Measurements from ENCODE around the gene INTS13.
A peak's percentile ranks its signal among the peaks of the same experiment; 100 is the strongest.
"Not testable (repeated sequence)": the region's sequence is repeated elsewhere in the genome, so short reads cannot be mapped to it uniquely, and the experiment has no call there.

The INTS13 gene

DNA sequence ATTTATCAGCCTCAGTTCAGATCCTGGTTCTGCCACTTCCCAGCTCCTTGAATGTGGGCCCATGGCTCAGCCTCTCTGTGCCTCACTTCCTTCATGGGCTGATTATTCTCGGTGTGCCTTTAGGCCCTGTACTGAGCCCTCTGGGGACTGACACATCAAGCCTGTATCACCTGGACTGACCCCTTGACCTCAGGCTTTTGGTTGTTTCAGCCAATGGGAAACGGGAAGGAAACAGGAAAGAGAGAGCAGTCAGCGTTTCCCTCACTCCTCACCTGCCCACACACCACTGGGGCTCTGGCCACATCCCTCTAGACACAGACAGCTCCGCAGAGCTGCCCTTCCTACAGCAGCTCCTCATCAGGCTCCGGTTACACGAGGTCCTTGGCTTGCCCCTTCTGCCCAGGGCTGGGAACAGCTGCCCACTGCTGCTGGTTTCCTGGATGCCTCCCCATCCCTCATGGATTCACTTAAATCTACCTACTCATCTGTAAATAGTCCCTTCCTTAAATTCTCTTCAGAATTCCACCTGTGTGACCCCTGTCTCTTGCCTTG, 67.8 kb downstream of the INTS13 start:
- no peaks in the 10 kb centered on the region for H3K27me3 ChIP-seq
- DNase-seq = no peak
- peaks cover 7% of the 10 kb centered on the region for H3K4me1 ChIP-seq

DNA sequence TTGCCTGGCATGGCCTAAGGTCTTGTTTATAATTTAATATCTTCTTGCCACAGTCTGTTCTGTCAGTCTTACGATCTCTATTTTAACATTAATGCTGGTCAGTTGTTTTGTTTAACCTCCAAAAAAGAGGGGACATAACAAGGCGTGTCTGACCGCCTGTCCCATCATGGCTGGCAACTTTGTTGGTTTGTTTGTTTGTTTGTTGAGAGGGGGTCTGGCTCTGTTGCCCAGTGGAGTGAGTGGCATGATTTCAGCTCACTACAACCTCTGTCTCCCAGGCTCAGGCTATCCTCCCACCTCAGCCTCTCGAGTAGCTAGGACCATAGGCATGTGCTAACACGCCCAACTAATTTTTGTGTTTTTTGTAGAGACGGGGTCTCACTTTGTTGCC, 68.7 kb downstream of the INTS13 start:
- H3K4me3 ChIP-seq (ENCODE audit: low read depth, low read length) = no peak overlapping the region
- DNase-seq = no peak
- TF ChIP-seq, protein P1, sequence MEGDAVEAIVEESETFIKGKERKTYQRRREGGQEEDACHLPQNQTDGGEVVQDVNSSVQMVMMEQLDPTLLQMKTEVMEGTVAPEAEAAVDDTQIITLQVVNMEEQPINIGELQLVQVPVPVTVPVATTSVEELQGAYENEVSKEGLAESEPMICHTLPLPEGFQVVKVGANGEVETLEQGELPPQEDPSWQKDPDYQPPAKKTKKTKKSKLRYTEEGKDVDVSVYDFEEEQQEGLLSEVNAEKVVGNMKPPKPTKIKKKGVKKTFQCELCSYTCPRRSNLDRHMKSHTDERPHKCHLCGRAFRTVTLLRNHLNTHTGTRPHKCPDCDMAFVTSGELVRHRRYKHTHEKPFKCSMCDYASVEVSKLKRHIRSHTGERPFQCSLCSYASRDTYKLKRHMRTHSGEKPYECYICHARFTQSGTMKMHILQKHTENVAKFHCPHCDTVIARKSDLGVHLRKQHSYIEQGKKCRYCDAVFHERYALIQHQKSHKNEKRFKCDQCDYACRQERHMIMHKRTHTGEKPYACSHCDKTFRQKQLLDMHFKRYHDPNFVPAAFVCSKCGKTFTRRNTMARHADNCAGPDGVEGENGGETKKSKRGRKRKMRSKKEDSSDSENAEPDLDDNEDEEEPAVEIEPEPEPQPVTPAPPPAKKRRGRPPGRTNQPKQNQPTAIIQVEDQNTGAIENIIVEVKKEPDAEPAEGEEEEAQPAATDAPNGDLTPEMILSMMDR (IDR thresholded peaks at IDR 0.05; ENCODE audit: low read depth, low read length) = no peak
- H3K36me3 ChIP-seq = no peaks in the 10 kb centered on the region
- H3K27me3 ChIP-seq = no peaks in the 10 kb centered on the region
- H3K9me3 ChIP-seq = no peaks in the 10 kb centered on the region
- H3K4me1 ChIP-seq = peaks cover 7% of the 10 kb centered on the region

More for the DNA sequence above, 67.8 kb downstream of the INTS13 start:
- Histone ChIP-seq H3K36me3 (no peaks in the 10 kb centered on the region), H3K4me3 (ENCODE audit: low read depth, low read length) (no peak overlapping the region; the same call in 1 of the 2 replicates), H3K9me3 (no peaks in the 10 kb centered on the region)
- TF ChIP-seq, protein P1 (IDR thresholded peaks at IDR 0.05; ENCODE audit: low read depth, low read length) = no peak

DNA sequence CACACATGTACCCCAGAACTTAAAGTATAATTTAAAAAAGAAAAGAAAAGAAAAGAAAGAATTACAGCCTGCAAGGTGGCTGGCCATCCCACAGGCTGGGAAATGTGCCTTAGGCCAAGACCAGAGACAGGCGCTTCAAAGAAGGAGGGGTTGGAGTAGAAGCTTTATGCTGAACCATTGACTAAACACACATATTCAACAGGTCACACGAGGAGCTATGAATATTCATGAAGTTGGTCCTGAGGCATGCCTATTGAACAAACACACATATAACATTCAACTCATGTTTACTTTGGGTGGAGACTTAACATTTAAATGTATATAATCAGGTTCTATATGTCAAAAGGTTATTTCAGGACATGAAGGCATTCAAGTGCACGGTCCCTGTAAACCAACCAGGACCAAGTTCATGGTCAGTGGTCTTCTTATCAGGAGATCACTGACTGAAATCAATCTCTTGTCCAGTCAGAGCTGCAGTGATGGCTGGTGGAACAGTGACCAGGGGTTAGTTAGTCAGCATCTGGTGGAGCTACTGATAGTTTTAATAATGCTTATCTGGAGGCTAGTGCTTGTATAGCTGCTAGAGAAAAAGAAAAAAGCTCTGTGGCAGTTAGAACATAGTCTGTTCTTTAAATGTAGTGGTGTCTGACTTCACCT, 69.2 kb downstream of the INTS13 start:
- Histone ChIP-seq H3K4me1 (peaks cover 7% of the 10 kb centered on the region), H3K4me3 (ENCODE audit: low read depth, low read length) (no peak overlapping the region), H3K36me3 (no peaks in the 10 kb centered on the region), H3K27me3 (no peaks in the 10 kb centered on the region), H3K9me3 (no peaks in the 10 kb centered on the region)
- no peak for DNase-seq
- TF ChIP-seq, protein P1 (IDR thresholded peaks at IDR 0.05; ENCODE audit: low read depth, low read length) = no peak

DNA sequence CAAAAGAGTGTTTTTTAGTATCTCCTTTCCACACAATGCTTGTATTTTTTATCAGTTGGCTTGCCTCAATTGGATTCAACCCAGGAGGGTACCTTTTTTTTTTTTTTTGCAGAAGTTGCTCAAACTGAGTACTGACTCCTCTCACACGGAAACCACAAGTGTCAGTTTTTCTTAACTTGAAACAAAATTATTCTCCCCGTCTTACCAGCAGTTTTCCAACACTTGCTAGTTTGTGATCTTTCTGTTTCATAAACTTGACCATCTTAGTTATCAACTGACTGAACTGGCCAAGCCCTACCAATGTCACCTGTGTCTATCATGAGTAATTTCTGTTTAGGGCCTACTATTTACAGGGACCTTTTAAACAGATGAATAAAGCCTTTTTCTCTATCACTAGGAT, 70.7 kb downstream of the INTS13 start:
- no peak for DNase-seq
- TF ChIP-seq, protein P1 (IDR thresholded peaks at IDR 0.05; ENCODE audit: low read depth, low read length) = no peak
- H3K4me1 ChIP-seq = peaks cover 7% of the 10 kb centered on the region
- no peaks in the 10 kb centered on the region for H3K36me3 ChIP-seq
- H3K9me3 ChIP-seq = no peaks in the 10 kb centered on the region
- H3K4me3 ChIP-seq (ENCODE audit: low read depth, low read length) = no peak overlapping the region
- no peaks in the 10 kb centered on the region for H3K27me3 ChIP-seq

DNA sequence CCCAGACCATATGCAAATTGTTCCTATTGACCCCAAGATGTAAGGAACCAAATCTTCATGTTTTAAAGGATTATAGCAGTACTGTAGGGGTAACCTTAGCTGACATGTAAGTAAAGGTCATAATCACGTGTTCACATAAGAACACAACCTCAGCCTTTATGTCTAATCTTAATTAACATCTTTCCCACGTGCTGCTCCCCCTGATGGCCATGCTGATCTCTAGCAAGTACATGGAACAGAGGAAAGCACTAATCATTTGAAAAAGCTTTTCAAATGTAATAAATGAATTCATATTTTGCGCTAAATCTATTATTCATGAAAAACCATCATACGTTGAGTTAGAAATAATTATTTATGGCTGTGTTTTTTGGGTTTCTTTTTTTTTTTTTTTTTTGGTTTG, 74.3 kb downstream of the INTS13 start:
- no peaks in the 10 kb centered on the region; the same call in 1 of the 2 replicates for H3K27me3 ChIP-seq
- H3K9me3 ChIP-seq = no peaks in the 10 kb centered on the region
- DNase-seq = no peak
- no peaks in the 10 kb centered on the region for H3K4me1 ChIP-seq
- TF ChIP-seq, protein P1 (IDR thresholded peaks at IDR 0.05; ENCODE audit: low read depth, low read length) = 0 out of 2 replicates have a peak, but pooled peaks have one; percentile 7
- no peak overlapping the region for H3K4me3 ChIP-seq (ENCODE audit: low read depth, low read length)
- H3K36me3 ChIP-seq = no peaks in the 10 kb centered on the region

DNA sequence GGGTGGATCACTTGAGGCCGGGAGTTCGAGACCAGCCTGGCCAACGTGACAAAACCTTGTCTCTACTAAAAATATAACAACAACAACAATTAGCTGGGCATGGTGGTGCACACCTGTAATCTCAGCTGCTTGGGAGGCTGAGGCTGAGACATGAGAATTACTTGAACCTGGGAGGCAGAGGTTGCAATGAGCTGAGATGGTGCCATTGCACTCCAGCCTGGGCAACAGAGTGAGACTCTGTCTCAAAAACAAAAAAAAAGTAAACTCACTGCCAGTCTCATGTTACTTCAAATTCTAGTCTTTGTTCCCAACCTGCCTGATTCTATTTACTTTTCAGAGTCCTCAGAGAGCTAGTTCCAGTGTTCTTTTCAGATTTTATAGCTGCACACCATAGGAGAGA, 75.0 kb downstream of the INTS13 start:
- not testable (repeated sequence) for H3K9me3 ChIP-seq; H3K36me3 ChIP-seq; H3K4me1 ChIP-seq; H3K27me3 ChIP-seq; H3K4me3 ChIP-seq (ENCODE audit: low read depth, low read length); DNase-seq
